Chondrocyte (in vitro differentiated cells): ENCODE results near the gene SLC6A19. TPM values are rescaled to one million over a fixed set of nuclear protein-coding genes. Genes with fewer than 3 reads are reported as not detected.

Experiments used
- DNase-seq: peaks from one replicate; pipeline ENCODE4 v3.0.0; 2021; ENCODE audit warnings: mixed read lengths, low spot score
- H3K27ac Mint-ChIP-seq: one replicate; pipeline ENCODE4 v1.8.0; 2021; ENCODE audit warnings: mild to moderate bottlenecking, moderate library complexity, mixed read lengths; ENCODE audit not compliant: unreplicated experiment
- H3K27me3 Mint-ChIP-seq: 2 replicates; pipeline ENCODE4 v1.8.0; 2021; ENCODE audit warnings: low read depth, mixed read lengths
- H3K36me3 Mint-ChIP-seq: 2 replicates; pipeline ENCODE4 v1.8.0; 2021; ENCODE audit warnings: low read depth, mixed read lengths
- H3K4me1 Mint-ChIP-seq: 2 replicates; pipeline ENCODE4 v1.8.0; 2021; ENCODE audit warnings: low read depth, mild to moderate bottlenecking, mixed read lengths
- H3K4me3 Mint-ChIP-seq: one replicate; pipeline ENCODE4 v1.8.0; 2021; ENCODE audit warnings: mild to moderate bottlenecking, moderate library complexity, mixed read lengths; ENCODE audit not compliant: unreplicated experiment
- H3K9me3 Mint-ChIP-seq: 2 replicates; pipeline ENCODE4 v1.8.0; 2021; ENCODE audit warnings: low read depth, mixed read lengths
- total RNA-seq: library from RNA; stranded (reverse); gene quantifications from 3 replicates; pipeline ENCODE4 v1.2.1, GENCODE V29; 2021
- TF ChIP-seq, protein P1 (sequence below): fragments of 200-600 bp; sonication (generic); IDR thresholded peaks from 2 replicates; pipeline ENCODE4 v1.5.0; 2021; ENCODE audit warnings: antibody characterized with exemption, mild to moderate bottlenecking, moderate library complexity

Gene SLC6A19
- total RNA-seq, 1 donor from 2014 or later: not detected

DNA sequence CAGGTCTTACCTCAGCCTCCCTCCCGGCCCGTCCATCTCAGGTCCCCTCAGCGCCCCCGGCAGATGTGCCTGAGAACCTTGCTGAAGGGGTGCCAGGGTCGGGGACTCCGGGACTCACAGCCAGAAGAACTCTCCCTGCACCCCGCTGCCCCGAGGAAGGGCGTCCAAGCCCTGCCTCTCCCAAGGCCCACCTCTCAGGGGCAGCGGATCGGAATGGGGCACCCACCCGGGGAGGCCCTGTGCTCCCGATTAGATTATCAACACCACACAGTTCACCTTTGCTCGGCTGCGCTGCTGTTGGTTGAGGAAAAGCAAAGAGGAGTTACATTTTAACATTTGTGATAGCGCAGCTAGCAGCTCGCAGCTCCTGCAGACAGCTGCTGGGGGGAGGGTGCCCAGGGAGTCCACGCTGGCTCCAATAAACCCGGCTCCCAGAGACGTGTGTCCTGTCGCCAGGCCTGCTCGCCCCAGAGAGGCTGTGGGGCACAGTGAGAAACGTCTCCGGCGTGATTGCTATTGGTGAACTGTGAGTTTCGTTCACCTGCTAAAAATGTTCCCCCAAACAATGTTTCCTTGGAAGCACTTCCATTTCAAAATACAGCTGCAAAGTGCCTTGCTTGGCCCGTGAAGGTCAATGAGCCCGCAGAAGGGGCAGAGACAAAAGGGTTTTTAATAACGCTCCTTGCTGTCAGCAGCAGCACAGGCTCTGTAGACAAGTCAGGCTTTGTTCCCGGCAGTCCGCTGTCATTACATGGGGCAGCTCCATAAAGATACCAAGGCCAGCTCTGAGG is 18.6 kb upstream of the SLC6A19 start:
- TF ChIP-seq, protein P1, sequence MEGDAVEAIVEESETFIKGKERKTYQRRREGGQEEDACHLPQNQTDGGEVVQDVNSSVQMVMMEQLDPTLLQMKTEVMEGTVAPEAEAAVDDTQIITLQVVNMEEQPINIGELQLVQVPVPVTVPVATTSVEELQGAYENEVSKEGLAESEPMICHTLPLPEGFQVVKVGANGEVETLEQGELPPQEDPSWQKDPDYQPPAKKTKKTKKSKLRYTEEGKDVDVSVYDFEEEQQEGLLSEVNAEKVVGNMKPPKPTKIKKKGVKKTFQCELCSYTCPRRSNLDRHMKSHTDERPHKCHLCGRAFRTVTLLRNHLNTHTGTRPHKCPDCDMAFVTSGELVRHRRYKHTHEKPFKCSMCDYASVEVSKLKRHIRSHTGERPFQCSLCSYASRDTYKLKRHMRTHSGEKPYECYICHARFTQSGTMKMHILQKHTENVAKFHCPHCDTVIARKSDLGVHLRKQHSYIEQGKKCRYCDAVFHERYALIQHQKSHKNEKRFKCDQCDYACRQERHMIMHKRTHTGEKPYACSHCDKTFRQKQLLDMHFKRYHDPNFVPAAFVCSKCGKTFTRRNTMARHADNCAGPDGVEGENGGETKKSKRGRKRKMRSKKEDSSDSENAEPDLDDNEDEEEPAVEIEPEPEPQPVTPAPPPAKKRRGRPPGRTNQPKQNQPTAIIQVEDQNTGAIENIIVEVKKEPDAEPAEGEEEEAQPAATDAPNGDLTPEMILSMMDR: no peak
- no peaks in the 10 kb centered on the region for H3K9me3 Mint-ChIP-seq
- H3K27ac Mint-ChIP-seq: no peak overlapping the region
- H3K27me3 Mint-ChIP-seq: peaks cover 16% of the 10 kb centered on the region
- H3K4me3 Mint-ChIP-seq: no peak overlapping the region
- no peaks in the 10 kb centered on the region for H3K36me3 Mint-ChIP-seq
- no peaks in the 10 kb centered on the region for H3K4me1 Mint-ChIP-seq
- peak; percentile 74 for DNase-seq

DNA sequence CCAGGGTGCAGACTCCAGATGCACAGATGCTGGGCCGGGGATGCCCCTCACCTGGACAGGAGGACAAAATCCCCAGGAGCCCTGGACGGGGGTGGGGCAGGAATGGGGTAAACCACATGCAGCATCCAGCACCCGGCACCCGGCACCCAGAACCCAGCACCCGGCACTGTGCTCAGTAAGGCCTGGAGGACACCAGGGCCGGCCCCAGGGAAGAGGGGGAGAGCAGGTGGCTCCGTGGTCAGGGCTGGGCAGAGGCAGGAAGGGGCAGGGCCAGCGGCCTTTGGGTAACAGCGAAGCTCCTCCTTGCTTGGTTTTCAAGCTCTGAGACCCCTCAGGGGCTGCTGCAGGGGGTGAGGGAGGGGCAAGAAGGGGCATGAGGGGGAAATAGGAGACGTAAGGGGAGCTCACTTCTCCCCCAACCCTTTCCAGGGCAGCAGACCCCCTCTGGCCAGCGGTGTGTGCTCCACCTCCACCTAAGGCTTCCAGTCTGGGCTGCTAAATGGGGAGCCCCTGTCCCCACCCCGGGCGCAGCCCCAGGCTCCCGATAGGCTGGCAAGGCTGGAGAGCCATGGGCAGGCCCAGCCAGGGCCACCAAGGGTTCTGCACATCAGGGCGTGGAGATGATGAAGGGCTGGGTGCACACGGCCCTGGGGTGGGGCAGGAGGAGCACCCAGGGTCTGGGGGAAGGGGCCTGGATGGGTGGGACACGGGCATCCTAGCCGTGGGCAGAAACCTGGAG is 17.8 kb upstream of the SLC6A19 start:
- Mint-ChIP-seq H3K9me3 (no peaks in the 10 kb centered on the region), H3K4me3 (no peak overlapping the region), H3K27me3 (peaks cover 23% of the 10 kb centered on the region), H3K27ac (no peak overlapping the region), H3K36me3 (no peaks in the 10 kb centered on the region), H3K4me1 (no peaks in the 10 kb centered on the region)
- TF ChIP-seq, protein P1: no peak
- peak; percentile 77 for DNase-seq

GRCh38 chr5:1184163-1184470 is 17.3 kb upstream of the SLC6A19 start:
- H3K9me3 Mint-ChIP-seq: no peaks in the 10 kb centered on the region
- H3K27me3 Mint-ChIP-seq: peaks cover 27% of the 10 kb centered on the region
- DNase-seq: no peak
- H3K36me3 Mint-ChIP-seq: no peaks in the 10 kb centered on the region
- H3K27ac Mint-ChIP-seq: no peak overlapping the region
- no peaks in the 10 kb centered on the region for H3K4me1 Mint-ChIP-seq
- TF ChIP-seq, protein P1: no peak
- H3K4me3 Mint-ChIP-seq: no peak overlapping the region

DNA sequence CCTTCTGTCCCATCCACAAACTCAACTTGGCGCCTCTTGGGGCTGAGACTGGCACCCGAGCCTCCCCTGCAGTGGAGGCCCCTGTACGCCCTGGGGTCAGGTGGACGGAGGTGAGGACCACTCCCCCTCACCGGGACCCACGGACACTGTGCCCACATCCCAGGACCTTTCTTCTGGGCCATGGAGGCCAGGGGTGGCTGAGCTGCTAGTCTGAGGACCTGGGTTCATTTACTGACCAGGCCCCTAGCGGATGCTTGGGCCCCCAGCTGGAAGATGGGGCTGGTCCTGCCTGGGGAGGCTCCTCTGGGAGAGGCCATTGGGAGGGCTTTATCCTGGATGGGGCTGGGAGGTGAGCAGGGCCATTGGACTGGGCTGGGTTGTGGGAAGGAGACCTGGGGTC is 16.9 kb upstream of the SLC6A19 start:
- DNase-seq: peak; percentile 51
- Mint-ChIP-seq H3K4me1 (no peaks in the 10 kb centered on the region), H3K27me3 (peaks cover 30% of the 10 kb centered on the region), H3K27ac (no peak overlapping the region), H3K36me3 (no peaks in the 10 kb centered on the region), H3K4me3 (no peak overlapping the region), H3K9me3 (no peaks in the 10 kb centered on the region)
- TF ChIP-seq, protein P1: no peak

GRCh38 chr5:1185038-1185627 is 16.3 kb upstream of the SLC6A19 start:
- no peak for DNase-seq
- Mint-ChIP-seq H3K27ac (no peak overlapping the region), H3K4me3 (no peak overlapping the region), H3K27me3 (peaks cover 34% of the 10 kb centered on the region), H3K9me3 (no peaks in the 10 kb centered on the region), H3K36me3 (no peaks in the 10 kb centered on the region), H3K4me1 (no peaks in the 10 kb centered on the region)
- TF ChIP-seq, protein P1: no peak
